ENCODE data around the gene PALD1.

GRCh38 chr10:70445718-70446657 is 32.6 kb upstream of the PALD1 start:
- TF ChIP-seq CTCF (conservative IDR thresholded peaks at IDR 0.05 in 1 of 2, IDR thresholded peaks at IDR 0.05 in 1 of 2; ENCODE audit: low read depth in 1 of 2, low read length in 2 of 2) (no peak), EZH2 (IDR thresholded peaks at IDR 0.05; ENCODE audit: low read length, missing control alignments) (no peak)

All from fibroblast of lung (primary cell).